ENCODE measurements around the gene ABLIM2. TPM values are rescaled to one million over a fixed set of nuclear protein-coding genes. Genes with fewer than 3 reads are reported as not detected.

Gene ABLIM2
- polyA plus RNA-seq, 2 donors, result 12.4 to 14.4 TPM

DNA sequence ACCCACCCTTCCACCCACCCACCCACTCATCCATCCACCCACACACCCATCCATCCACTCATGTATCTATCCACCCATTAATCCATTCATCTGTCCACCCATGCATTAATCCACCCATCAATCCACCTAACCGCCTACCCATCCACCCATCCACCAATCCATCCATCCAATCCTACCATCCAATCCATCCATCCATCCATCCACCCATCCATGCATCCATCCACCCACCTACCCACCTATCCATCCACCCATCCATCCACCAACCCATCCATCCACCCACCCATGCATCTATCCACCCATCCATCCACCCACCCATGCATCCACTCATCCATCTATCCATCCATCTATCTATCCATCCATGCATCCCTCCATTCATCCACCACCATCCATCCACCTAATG lies 184.2 kb downstream of the ABLIM2 start:
- Histone ChIP-seq H3K9me3 (ENCODE audit: control insufficient read depth in 2 of 2, insufficient read depth in 1 of 2, low read depth in 1 of 2, low read length in 1 of 2) (no peaks in the 10 kb centered on the region), H3K27me3 (ENCODE audit: control insufficient read depth in 1 of 2, insufficient read depth in 2 of 2, low read length in 2 of 2) (no peaks in the 10 kb centered on the region), H3K4me3 (ENCODE audit: low read depth in 1 of 2, low read length in 2 of 2) (no peak overlapping the region), H3K27ac (ENCODE audit: low read depth in 2 of 2, low read length in 1 of 2) (no peak overlapping the region), H3K4me1 (ENCODE audit: control insufficient read depth in 2 of 2, insufficient read depth in 2 of 2, low read length in 1 of 2) (peaks cover 15 to 37% of the 10 kb centered on the region in 2 donors), H3K36me3 (ENCODE audit: control insufficient read depth in 2 of 2, insufficient read depth in 2 of 2, low read length in 1 of 2) (no peaks in the 10 kb centered on the region)
- WGBS, 2 donors, result 96 to 100% methylated on average over 1 of the region's 1 CpG

DNA sequence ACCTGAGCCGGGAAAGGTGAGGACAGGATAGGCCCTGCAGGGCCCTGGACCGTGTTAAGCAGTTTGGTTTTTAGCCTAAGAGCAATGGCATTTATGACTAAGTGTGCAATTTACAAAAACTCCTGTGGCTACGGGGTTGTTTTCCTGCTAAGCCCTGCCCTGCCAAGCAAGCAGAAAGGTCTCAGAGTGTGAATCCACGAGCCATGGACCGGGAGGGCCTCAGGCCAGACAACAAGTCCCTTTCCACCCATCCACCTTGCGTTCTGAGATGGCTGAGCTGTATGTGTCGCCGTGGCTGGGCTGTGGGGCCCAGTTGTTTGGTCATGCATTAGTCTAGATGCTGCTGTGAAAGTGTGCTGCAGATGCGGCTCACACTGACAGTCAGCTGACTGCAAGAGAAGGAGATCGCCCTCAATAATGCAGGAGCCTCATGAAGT lies 185.1 kb downstream of the ABLIM2 start:
- 42 to 60% methylated on average over 10 of the region's 10 CpGs for WGBS, 2 donors
- no peaks in the 10 kb centered on the region for H3K36me3 ChIP-seq (ENCODE audit: control insufficient read depth in 2 of 2, insufficient read depth in 2 of 2, low read length in 1 of 2)
- no peak overlapping the region for H3K4me3 ChIP-seq (ENCODE audit: low read depth in 1 of 2, low read length in 2 of 2)
- peaks cover 9 to 30% of the 10 kb centered on the region in 2 donors for H3K4me1 ChIP-seq (ENCODE audit: control insufficient read depth in 2 of 2, insufficient read depth in 2 of 2, low read length in 1 of 2)
- H3K27me3 ChIP-seq (ENCODE audit: control insufficient read depth in 1 of 2, insufficient read depth in 2 of 2, low read length in 2 of 2), result no peaks in the 10 kb centered on the region
- H3K9me3 ChIP-seq (ENCODE audit: control insufficient read depth in 2 of 2, insufficient read depth in 1 of 2, low read depth in 1 of 2, low read length in 1 of 2), result no peaks in the 10 kb centered on the region
- peak overlapping the region; percentile 20 to 69 for H3K27ac ChIP-seq (ENCODE audit: low read depth in 2 of 2, low read length in 1 of 2)

DNA sequence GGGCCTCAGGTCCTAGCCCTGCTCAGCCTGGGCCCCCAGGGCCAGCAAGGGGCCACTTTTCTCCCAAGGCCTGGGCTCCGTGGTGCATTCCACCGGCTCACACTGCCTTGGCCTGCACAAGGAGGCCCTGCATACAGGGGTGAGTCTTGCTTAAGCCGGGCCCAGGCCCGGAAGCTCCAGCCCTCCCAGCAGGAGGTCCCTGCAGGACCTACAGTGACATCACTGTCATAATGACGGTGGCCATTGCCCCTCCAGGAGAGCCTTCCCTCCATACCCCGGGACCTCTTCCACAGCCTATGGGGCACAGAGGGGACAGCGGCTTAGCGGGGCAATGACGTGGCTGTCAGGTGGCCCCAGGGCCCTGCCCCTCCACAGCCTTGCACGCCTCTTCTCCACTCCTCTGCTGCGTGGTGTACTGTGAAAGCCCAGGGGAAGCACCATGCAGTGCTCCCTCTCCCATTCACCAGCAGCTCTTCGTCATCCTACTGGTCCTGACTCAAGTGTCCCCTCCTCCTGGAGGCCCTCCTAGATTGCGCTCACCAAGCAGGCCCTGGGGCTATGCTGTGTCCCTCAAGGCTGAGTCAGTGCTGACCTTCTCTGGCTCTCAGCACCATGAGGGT lies 186.6 kb downstream of the ABLIM2 start:
- H3K4me3 ChIP-seq (ENCODE audit: low read depth in 1 of 2, low read length in 2 of 2), result no peak overlapping the region
- peak overlapping the region; percentile 62 for H3K27ac ChIP-seq (ENCODE audit: low read depth in 2 of 2, low read length in 1 of 2)
- no peaks in the 10 kb centered on the region for H3K36me3 ChIP-seq (ENCODE audit: control insufficient read depth in 2 of 2, insufficient read depth in 2 of 2, low read length in 1 of 2)
- 80 to 89% methylated on average over 13 of the region's 13 CpGs for WGBS, 2 donors
- H3K4me1 ChIP-seq (ENCODE audit: control insufficient read depth in 2 of 2, insufficient read depth in 2 of 2, low read length in 1 of 2), result peaks cover 8 to 34% of the 10 kb centered on the region in 2 donors
- no peaks in the 10 kb centered on the region for H3K9me3 ChIP-seq (ENCODE audit: control insufficient read depth in 2 of 2, insufficient read depth in 1 of 2, low read depth in 1 of 2, low read length in 1 of 2)
- H3K27me3 ChIP-seq (ENCODE audit: control insufficient read depth in 1 of 2, insufficient read depth in 2 of 2, low read length in 2 of 2), result no peaks in the 10 kb centered on the region

DNA sequence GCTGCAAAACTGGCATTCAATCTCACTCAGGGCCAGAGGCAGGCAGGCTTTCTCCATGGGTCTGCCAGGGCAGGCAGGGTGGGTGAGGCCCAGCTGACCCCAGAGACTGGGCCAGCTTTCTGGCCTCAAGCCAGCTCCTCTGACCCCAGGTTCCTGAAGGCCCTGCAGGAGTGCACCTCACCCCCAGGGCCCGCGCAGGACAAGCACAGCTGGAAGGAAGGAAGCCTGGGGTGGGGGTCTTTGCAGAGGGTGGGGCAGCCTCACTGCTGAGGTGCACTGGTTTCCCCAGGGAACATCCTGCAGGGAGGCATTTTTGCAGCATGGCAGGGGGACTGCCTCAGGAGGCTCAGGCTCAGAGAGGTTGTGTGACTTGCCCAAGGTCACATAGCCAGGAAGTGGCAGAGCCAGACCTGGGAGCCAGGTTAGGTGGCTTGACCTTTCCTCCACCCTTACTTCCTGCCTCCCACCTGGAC lies 187.4 kb downstream of the ABLIM2 start:
- Histone ChIP-seq H3K9me3 (ENCODE audit: control insufficient read depth in 2 of 2, insufficient read depth in 1 of 2, low read depth in 1 of 2, low read length in 1 of 2) (no peaks in the 10 kb centered on the region), H3K4me3 (ENCODE audit: low read depth in 1 of 2, low read length in 2 of 2) (no peak overlapping the region), H3K4me1 (ENCODE audit: control insufficient read depth in 2 of 2, insufficient read depth in 2 of 2, low read length in 1 of 2) (peaks cover 8 to 34% of the 10 kb centered on the region in 2 donors), H3K27ac (ENCODE audit: low read depth in 2 of 2, low read length in 1 of 2) (peak overlapping the region; percentile 57 to 82), H3K36me3 (ENCODE audit: control insufficient read depth in 2 of 2, insufficient read depth in 2 of 2, low read length in 1 of 2) (peaks cover 0 to 2% of the 10 kb centered on the region in 2 donors), H3K27me3 (ENCODE audit: control insufficient read depth in 1 of 2, insufficient read depth in 2 of 2, low read length in 2 of 2) (no peaks in the 10 kb centered on the region)
- 63 to 66% methylated on average over 2 of the region's 2 CpGs for WGBS, 2 donors

DNA sequence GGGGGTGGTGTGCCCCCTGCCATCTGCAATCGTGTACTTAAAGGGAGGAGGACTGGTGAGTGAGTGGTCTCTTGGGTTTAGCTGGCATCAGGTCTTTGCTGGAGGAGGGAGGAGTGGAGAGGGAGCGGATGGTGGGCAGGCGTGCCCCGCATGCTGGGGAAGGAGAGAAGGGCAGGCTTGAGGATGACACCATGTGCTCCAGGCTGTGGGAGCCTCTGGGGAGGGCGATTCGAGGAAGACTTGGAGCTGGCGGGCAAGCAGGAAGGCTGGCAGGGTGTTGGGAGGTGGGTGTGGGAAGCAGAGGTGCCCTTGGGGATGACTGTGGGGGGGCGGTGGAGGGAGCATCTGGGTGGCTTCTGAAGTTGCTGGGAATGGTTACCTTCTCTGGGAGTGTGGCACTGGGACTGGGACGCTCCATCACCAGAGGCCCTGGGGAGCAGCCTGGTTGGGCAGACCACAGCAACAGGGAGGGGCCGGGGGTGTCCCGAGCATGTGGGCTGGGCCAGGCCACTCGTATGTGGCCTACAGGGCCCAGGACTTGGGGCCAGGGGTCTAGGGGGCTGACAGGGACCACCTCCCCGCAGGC lies 188.2 kb downstream of the ABLIM2 start:
- WGBS, 2 donors, result 46 to 55% methylated on average over 13 of the region's 13 CpGs
- H3K4me3 ChIP-seq (ENCODE audit: low read depth in 1 of 2, low read length in 2 of 2), result peak overlapping the region in 1 of 2 donors; percentile 15
- H3K27ac ChIP-seq (ENCODE audit: low read depth in 2 of 2, low read length in 1 of 2), result peak overlapping the region; percentile 57 to 82
- H3K27me3 ChIP-seq (ENCODE audit: control insufficient read depth in 1 of 2, insufficient read depth in 2 of 2, low read length in 2 of 2), result no peaks in the 10 kb centered on the region
- H3K36me3 ChIP-seq (ENCODE audit: control insufficient read depth in 2 of 2, insufficient read depth in 2 of 2, low read length in 1 of 2), result peaks cover 0 to 2% of the 10 kb centered on the region in 2 donors
- peaks cover 8 to 37% of the 10 kb centered on the region in 2 donors for H3K4me1 ChIP-seq (ENCODE audit: control insufficient read depth in 2 of 2, insufficient read depth in 2 of 2, low read length in 1 of 2)
- no peaks in the 10 kb centered on the region for H3K9me3 ChIP-seq (ENCODE audit: control insufficient read depth in 2 of 2, insufficient read depth in 1 of 2, low read depth in 1 of 2, low read length in 1 of 2)

DNA sequence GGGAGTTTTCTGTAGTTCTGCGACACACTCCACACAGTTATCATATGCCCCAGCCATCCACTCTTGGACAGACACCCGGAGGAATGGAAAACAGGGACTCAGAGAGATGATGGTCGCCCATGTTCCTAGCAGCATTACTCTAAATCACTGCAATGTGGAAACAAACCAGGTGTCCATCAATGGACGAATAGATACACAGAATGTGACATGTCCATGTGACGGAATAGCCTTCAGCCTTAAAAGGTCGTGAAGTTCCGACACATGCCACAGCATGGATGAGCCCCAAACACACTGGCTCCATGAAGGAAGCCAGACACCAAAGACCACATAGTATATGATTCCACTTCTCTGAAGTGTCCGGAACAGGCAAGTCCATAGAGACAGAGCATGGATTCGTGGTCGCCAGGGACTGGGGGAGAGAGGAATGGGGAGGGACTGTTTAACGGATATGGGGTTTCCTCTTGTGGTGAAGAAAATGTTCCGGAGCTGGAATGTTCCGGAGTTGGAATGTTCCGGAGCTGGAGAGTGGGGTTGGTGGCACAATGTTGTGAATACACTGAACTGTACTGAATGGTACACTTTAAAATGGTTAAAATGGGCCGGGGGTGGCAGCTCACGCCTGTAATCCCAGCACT lies 190.2 kb downstream of the ABLIM2 start:
- Histone ChIP-seq H3K27ac (ENCODE audit: low read depth in 2 of 2, low read length in 1 of 2) (peak overlapping the region; percentile 45 to 66), H3K36me3 (ENCODE audit: control insufficient read depth in 2 of 2, insufficient read depth in 2 of 2, low read length in 1 of 2) (peaks cover 0 to 2% of the 10 kb centered on the region in 2 donors), H3K9me3 (ENCODE audit: control insufficient read depth in 2 of 2, insufficient read depth in 1 of 2, low read depth in 1 of 2, low read length in 1 of 2) (no peaks in the 10 kb centered on the region), H3K4me3 (ENCODE audit: low read depth in 1 of 2, low read length in 2 of 2) (no peak overlapping the region), H3K27me3 (ENCODE audit: control insufficient read depth in 1 of 2, insufficient read depth in 2 of 2, low read length in 2 of 2) (no peaks in the 10 kb centered on the region), H3K4me1 (ENCODE audit: control insufficient read depth in 2 of 2, insufficient read depth in 2 of 2, low read length in 1 of 2) (peaks cover 14 to 38% of the 10 kb centered on the region in 2 donors)
- WGBS, 2 donors, result 72% methylated on average over 16 of the region's 16 CpGs

DNA sequence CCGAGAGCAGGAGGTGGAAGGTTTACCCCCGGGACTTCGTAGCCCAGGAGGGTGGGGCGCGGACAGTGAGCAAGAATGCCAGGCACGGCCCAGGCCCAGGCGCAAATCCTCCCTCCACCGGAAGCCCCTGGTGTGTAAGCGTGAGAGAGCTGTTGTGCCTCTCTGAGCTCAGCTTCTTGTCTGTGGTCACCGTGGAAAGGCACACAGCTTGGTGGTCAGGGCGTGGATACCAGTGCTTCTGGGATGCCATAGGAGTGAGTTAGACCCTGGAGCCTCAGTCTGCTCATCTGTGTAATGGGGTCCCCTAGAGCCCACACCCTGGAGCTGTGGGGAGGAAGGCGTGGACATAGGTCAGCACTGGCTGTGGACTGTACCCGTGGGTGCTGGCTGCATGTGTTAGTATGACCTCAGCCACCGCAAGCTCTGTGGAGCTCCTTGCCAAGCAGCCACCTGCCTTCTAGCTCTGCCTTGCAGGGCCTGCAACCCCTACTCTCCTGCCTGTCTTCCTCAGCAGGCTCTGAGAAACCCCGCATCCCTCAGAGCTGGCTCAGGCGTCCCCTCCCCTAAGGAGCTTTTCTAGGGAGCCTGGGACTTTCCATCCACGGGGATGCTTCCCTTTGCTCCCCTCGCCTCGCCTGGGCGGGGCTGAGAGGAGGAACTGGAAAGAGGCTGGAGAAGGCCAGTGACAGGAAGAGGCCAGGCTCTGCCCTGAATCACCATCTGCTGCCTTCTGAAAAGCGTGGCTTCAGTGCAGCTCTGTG lies 190.9 kb downstream of the ABLIM2 start:
- H3K27ac ChIP-seq (ENCODE audit: low read depth in 2 of 2, low read length in 1 of 2), result peak overlapping the region; percentile 45 to 66
- no peaks in the 10 kb centered on the region for H3K9me3 ChIP-seq (ENCODE audit: control insufficient read depth in 2 of 2, insufficient read depth in 1 of 2, low read depth in 1 of 2, low read length in 1 of 2)
- H3K27me3 ChIP-seq (ENCODE audit: control insufficient read depth in 1 of 2, insufficient read depth in 2 of 2, low read length in 2 of 2), result no peaks in the 10 kb centered on the region
- no peak overlapping the region for H3K4me3 ChIP-seq (ENCODE audit: low read depth in 1 of 2, low read length in 2 of 2)
- peaks cover 0 to 2% of the 10 kb centered on the region in 2 donors for H3K36me3 ChIP-seq (ENCODE audit: control insufficient read depth in 2 of 2, insufficient read depth in 2 of 2, low read length in 1 of 2)
- WGBS, 2 donors, result 64 to 70% methylated on average over 21 of the region's 21 CpGs
- peaks cover 14 to 41% of the 10 kb centered on the region in 2 donors for H3K4me1 ChIP-seq (ENCODE audit: control insufficient read depth in 2 of 2, insufficient read depth in 2 of 2, low read length in 1 of 2)

DNA sequence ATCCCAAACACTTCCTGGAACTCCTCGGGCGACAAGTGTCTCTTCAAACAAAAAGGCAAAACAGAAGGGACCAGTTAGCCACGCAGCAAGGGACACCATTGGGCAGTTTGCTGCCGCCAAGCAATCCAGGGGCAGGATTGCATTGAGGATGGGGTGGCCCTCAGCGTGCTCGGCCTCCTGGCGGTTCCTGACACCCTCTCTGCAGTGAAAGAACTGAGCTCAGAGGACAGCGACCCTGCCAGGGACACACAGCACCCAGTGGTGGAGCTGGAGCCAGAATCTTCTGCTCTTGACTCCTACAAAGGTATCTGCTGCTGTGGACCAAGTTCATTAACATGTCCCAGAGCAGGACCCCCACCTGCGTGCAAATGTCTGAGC lies 191.6 kb downstream of the ABLIM2 start:
- H3K27me3 ChIP-seq (ENCODE audit: control insufficient read depth in 1 of 2, insufficient read depth in 2 of 2, low read length in 2 of 2), result no peaks in the 10 kb centered on the region
- WGBS, 2 donors, result 86 to 88% methylated on average over 9 of the region's 9 CpGs
- H3K27ac ChIP-seq (ENCODE audit: low read depth in 2 of 2, low read length in 1 of 2), result no peak overlapping the region
- H3K9me3 ChIP-seq (ENCODE audit: control insufficient read depth in 2 of 2, insufficient read depth in 1 of 2, low read depth in 1 of 2, low read length in 1 of 2), result no peaks in the 10 kb centered on the region
- peaks cover 0 to 2% of the 10 kb centered on the region in 2 donors for H3K36me3 ChIP-seq (ENCODE audit: control insufficient read depth in 2 of 2, insufficient read depth in 2 of 2, low read length in 1 of 2)
- H3K4me1 ChIP-seq (ENCODE audit: control insufficient read depth in 2 of 2, insufficient read depth in 2 of 2, low read length in 1 of 2), result peaks cover 10 to 35% of the 10 kb centered on the region in 2 donors
- no peak overlapping the region for H3K4me3 ChIP-seq (ENCODE audit: low read depth in 1 of 2, low read length in 2 of 2)

DNA sequence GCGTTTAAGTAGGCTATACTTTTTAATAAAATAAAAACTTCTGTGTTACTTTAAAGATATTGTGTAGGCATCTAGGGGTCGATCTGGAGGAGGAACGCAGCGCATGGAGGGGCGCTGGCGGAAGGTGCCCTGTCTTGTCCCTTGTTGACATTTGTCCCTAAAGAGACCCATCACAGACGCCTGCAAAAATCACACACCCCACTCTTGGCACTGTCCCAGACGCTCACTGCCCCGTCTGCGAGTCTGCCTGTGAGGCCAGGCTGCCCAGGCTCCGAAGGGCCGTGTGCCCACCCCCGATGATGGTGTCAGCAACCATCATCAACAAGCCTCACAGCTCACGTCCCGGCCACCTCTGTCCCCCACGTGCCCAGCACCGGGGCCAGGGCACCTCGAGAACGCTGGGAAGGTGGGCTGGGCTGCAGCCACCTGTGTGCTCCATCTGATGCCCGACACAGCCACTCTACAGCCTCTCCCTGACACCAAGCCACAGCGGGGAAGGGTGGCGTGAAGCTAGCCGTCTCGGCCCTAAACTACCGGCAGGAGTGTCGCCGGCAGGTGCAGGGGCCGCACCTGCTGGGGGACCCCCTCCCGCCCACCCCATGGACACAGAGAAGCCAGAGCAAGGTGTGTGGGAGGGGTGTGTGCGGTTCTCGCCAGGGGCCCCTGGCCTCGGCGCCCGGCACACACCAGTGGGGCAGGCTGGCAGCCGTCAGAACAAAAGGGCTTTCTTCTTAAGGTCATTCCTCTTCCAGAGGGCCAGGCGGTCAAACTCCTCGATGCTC lies 192.1 kb downstream of the ABLIM2 start:
- H3K36me3 ChIP-seq (ENCODE audit: control insufficient read depth in 2 of 2, insufficient read depth in 2 of 2, low read length in 1 of 2), result peaks cover 0 to 2% of the 10 kb centered on the region in 2 donors
- whole genome bisulfite sequencing, 2 donors, result 86 to 87% methylated on average over 37 of the region's 37 CpGs
- no peaks in the 10 kb centered on the region for H3K9me3 ChIP-seq (ENCODE audit: control insufficient read depth in 2 of 2, insufficient read depth in 1 of 2, low read depth in 1 of 2, low read length in 1 of 2)
- no peak overlapping the region for H3K4me3 ChIP-seq (ENCODE audit: low read depth in 1 of 2, low read length in 2 of 2)
- H3K27me3 ChIP-seq (ENCODE audit: control insufficient read depth in 1 of 2, insufficient read depth in 2 of 2, low read length in 2 of 2), result no peaks in the 10 kb centered on the region
- H3K27ac ChIP-seq (ENCODE audit: low read depth in 2 of 2, low read length in 1 of 2), result no peak overlapping the region
- H3K4me1 ChIP-seq (ENCODE audit: control insufficient read depth in 2 of 2, insufficient read depth in 2 of 2, low read length in 1 of 2), result peaks cover 9 to 30% of the 10 kb centered on the region in 2 donors

Measured in esophagus (tissue), 2 donors.